Measurements from ENCODE around the gene CNOT10.

DNA sequence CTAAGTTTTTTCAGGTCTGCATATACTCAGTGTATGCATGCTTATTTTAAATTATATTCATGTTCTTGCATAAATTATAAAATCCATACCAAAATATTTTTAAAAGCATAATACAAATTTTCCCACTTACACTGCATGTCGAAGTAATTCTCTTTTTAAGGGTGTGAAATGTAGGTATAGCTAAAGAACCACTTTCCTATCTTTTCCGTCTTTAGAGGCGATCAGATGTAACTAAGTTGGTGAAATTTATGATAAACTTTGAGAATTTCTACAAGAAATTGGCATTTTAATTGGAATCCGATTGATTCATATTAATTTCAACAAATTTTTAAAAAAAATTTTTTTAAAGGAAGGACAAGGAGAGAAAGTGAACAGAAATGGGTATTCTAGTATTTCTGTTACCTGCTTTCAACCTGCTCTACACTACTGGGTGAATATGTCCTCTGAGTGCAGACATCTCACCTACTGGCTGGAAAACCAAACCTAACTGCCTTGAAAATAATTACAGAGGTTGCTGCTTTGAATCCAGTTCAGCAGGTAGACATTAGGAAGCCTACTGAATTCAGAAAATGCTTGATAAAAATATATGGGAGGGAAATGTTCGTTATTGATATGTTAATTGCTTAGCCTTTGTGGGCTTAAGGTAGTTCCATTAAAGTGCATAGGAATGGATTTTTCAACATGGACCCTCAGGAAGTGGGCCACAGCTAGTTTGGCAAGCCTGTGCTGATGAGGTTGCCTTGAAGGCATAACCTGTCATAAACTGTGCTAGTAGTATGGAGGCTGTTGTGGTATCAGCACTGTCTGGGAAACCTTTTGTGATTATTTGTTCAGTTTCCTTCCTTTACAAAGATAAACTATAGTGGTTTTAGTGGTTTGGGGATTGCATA lies 137.9 kb downstream of the CNOT10 start:
- TF ChIP-seq POLR2A (IDR thresholded peaks at IDR 0.05; ENCODE audit: low read length) (no peak), GATA1 (IDR thresholded peaks at IDR 0.05; ENCODE audit: low read depth, low read length) (no peak)

Data from erythroblast (primary cell).